ENCODE measurements around the gene RLN2.
"Not testable (repeated sequence)": the region's sequence is repeated elsewhere in the genome, so short reads cannot be mapped to it uniquely, and the experiment has no call there.

Gene RLN2, protein sequence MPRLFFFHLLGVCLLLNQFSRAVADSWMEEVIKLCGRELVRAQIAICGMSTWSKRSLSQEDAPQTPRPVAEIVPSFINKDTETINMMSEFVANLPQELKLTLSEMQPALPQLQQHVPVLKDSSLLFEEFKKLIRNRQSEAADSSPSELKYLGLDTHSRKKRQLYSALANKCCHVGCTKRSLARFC

DNA sequence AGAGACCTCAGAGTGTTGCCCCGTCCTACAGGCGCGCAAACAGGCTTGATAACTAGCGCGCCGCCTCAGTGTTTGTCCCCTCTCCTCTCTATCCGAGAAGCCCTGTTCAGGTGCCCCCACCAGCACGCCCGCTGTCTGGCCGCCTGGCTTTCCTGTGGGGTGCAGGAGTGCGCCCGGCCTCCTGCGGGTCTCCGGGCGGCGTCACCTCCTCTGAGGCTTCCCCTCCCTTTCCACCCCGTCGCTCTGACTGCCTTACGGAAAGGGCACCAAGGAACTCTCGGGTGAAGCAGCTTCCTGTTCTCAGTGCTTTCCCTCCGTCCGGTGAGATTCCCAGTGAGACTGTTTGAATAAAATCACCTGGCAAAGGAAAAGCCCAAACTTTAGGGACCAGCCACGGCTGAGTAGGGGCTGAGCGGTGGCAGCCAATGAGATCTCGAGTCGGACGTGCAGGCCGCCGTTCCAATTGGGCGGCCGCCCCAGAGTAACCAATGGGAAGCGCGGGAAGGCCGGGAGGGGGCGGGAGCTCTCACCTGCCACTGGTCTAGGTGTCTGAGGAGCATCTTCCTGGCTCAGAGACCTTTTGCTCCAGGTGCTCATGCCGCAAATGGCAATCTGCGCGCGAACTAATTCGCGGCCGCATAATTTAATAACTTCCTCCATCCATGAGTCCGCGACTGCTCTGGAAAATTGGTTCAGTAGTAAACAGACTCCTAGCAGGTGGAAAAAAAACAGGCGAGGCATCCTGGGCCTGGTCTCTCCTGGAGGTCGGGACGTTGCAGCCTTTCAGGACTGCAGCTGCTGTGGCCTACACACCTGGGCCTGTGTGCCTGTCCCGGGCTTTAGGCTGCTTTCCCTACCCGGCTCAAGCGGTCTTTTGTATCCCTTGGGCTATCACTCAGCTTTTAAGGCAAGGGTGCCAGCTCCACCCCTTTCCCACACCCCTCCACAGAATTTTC is at the start of gene RLN2:
Gene RLN2 (minus strand): TSS at position 877 of the 956 bp plus-strand sequence. CDS start 136 bp downstream, at position 741.
- in situ Hi-C loops (cut with HindIII; ENCODE audit: low sequenced_read_pairs) = not testable (repeated sequence)

DNA sequence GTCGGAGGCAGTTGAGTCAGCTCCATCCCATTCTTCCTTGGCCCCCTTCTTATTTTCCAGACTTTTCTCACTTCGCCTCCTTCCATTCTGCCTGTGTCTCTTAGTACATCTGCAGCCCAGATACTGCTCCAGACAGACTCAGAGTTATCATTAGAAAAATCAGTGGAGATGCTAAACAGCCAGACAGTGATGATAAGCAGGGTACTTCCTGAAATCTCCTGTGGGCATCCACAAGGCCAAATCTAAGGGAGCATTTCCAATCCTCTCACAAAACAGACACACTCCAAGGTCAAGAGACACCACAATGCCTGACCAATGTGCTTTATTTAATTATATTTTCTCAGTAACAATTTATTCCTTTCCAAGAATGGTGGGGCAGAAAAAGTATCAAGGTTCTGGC is 49.7 kb upstream of the RLN2 start:
- in situ Hi-C loops (cut with HindIII; ENCODE audit: low sequenced_read_pairs) = no loop called here

DNA sequence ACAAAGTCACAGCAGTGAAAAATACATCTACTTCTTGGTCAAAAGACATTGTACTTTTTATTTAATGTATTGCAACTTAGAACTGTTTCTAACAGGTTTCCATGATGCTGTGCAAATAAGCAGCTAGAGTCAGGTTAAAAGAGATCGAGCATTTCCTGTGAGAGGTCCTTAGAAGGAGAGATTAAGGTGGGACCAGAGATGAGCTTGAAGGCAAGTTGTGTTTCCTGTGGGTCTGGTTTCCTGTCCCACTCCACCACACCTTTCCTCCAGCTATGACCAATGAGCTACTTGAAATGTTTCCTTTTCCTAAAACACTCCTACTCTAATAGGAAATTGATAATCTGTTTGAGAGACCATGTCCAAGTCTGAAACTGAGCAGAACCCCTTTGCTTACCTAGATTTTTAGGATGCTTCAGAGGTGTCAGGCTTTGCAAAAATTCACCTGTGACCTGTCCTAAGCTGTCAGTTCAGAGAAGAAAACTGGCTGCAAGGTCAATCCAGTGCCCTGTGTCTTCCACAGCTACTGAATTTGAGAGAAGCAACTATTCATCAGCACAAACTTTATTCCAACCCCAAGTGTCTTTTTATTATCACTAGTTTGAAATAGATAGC is 48.2 kb upstream of the RLN2 start:
- in situ Hi-C loops (cut with HindIII; ENCODE audit: low sequenced_read_pairs) = no loop called here

DNA sequence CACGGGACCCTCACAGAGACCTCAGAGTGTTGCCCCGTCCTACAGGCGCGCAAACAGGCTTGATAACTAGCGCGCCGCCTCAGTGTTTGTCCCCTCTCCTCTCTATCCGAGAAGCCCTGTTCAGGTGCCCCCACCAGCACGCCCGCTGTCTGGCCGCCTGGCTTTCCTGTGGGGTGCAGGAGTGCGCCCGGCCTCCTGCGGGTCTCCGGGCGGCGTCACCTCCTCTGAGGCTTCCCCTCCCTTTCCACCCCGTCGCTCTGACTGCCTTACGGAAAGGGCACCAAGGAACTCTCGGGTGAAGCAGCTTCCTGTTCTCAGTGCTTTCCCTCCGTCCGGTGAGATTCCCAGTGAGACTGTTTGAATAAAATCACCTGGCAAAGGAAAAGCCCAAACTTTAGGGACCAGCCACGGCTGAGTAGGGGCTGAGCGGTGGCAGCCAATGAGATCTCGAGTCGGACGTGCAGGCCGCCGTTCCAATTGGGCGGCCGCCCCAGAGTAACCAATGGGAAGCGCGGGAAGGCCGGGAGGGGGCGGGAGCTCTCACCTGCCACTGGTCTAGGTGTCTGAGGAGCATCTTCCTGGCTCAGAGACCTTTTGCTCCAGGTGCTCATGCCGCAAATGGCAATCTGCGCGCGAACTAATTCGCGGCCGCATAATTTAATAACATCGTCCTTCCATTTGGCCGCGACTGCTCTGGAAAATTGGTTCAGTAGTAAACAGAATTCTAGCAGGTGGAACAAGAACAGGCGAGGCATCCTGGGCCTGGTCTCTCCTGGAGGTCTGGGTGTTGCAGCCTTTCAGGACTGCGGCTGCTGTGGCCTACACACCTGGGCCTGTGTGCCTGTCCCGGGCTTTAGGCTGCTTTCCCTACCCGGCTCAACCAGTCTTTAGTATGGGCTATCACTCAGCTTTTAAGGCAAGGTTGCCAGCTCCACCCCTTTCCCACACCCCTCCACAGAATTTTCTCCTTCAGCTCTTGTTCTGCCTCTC is 34.8 kb upstream of the RLN2 start, which contains the start of gene RLN1:
Gene RLN1 (minus strand): TSS at position 885 of the 990 bp plus-strand sequence. CDS start 130 bp downstream, at position 755.
- in situ Hi-C loops (cut with HindIII; ENCODE audit: low sequenced_read_pairs) = not testable (repeated sequence)

DNA sequence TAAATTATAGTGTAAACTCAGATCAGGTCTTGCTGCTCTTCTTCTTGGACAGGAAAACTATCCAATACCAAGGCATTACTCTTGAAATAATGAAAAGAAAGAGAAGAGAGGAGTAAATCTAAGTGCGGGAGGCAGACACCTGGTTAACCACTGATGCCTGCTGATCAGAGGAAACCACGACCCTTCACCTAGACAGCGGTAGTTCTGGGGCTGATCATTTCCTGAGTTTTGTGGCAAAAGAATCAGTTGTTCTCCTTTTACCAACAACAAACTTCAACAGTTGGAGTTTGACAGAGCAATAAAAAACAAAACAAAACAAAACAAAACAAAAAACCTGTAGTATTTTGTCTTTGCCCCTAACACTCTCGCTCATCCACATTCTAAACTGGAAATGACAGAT is 32.2 kb upstream of the RLN2 start:
- in situ Hi-C loops (cut with HindIII; ENCODE audit: low sequenced_read_pairs) = no loop called here

DNA sequence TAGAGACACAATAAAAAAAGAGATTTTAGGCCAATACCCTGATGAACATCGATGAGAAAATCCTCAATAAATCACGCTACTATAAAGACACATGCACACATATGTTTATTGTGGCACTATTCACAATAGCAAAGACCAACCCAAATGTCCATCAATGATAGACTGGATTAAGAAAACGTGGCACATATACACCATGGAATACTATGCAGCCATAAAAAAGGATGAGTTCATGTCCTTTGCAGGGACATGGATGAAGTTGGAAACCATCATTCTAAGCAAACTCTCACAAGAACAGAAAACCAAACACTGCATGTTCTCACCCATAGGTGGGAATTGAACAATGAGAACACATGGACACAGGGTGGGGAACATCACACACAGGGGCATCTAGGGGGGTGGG is 26.8 kb upstream of the RLN2 start:
- in situ Hi-C loops (cut with HindIII; ENCODE audit: low sequenced_read_pairs) = not testable (repeated sequence)

DNA sequence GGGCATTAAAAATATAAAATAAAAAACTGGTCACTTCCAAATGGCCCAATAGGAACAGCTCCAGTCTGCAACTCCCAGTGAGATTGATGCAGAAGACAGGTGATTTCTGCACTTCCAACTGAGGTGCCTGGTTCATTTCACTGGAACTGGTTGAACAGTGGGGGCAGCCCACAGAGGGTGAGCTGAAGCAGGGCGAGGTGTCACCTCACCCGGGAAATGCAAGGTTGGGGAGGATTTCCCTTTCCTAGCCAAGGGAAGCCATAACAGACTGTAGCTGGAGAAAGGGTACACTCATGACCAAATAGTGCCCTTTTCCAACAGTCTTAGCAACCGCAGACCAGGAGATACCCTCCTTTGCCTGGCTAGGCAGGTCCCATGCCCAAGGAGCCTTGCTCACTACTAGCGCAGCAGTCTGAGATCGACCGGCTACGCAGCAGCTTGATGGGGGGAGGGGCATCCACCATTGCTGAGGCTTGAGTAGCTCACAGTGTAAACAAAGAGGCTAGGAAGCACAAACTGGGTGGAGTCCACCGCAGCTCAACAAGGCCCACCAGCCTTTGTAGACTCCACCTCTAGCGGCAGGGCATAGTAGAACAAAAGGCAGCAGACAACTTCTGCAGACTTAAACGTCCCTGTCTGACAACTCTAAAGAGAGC is 22.5 kb upstream of the RLN2 start:
- in situ Hi-C loops (cut with HindIII; ENCODE audit: low sequenced_read_pairs) = no loop called here

DNA sequence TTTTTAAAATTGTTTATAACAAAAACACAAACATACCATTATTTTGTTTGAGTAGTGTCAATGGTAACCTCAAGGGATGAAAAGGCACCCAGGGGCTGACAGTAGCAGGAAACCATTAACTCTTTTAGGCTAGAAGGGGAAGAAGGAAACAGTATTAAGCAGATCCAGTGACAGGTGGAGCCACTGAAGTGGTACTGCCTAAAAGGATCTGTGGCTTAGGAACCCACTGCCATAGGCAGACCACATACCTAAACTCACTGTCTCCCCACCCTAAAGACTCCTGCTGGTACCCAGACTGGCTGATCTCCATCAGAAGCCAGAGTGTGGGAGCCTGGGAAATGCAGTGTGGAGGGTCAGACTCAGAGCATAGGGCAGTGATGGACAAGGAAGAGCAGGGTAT is 21.7 kb upstream of the RLN2 start:
- in situ Hi-C loops (cut with HindIII; ENCODE audit: low sequenced_read_pairs) = no loop called here

DNA sequence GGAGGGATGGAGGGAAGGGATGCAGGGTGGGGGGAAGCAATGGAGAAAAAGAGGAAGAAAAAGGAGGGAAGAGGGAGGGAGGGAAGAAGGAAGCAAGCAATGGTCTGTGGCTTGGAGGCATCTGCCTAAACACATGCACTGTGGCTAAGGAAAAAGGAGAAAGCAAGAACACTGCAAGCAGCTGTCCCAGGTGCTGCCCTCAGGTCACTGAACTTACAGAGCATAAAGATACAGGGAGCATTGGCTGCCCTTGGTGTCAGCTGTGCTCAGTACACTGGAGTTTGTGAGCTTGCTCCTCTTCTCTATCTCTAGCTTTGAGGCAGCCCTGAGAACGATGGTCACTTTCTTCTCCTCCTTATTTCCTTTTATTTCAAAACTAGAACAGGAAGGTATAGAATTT is 17.1 kb upstream of the RLN2 start:
- in situ Hi-C loops (cut with HindIII; ENCODE audit: low sequenced_read_pairs) = not testable (repeated sequence)

DNA sequence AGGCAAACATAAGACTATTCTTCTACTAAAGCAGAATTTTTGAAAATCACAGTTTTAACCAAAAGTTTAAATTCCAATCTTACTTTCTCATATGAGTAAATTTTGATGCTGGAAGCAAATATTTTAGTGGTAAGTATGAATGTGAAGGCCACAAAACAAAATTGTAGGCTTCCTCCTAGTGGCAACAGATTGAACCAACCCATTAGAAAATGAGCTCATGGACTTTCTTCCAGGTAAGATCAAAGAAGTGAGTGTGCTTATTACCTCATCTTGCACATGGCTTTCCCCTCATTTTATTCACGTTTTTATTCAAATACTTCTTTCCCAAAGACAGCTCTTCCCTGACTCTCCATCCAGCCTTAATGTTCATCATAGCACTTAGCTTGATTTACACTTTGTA is 16.5 kb upstream of the RLN2 start:
- in situ Hi-C loops (cut with HindIII; ENCODE audit: low sequenced_read_pairs) = no loop called here

DNA sequence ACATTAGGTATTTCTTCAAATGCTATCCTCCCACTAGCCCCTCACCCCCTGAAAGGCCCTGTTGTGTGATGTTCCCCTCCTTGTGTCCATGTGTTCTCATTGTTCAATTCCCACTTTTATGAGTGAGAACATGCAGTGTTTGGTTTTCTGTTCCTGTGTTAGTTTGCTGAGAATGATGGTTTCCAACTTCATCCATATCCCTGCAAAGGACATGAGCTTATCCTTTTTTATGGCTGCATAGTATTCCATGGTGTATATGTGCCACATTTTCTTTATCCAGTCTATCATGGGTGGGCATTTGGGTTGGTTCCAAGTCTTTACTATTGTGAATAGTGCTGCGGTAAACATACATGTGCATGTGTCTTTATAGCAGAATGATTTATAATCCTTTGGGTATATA is 11.9 kb upstream of the RLN2 start:
- in situ Hi-C loops (cut with HindIII; ENCODE audit: low sequenced_read_pairs) = not testable (repeated sequence)

DNA sequence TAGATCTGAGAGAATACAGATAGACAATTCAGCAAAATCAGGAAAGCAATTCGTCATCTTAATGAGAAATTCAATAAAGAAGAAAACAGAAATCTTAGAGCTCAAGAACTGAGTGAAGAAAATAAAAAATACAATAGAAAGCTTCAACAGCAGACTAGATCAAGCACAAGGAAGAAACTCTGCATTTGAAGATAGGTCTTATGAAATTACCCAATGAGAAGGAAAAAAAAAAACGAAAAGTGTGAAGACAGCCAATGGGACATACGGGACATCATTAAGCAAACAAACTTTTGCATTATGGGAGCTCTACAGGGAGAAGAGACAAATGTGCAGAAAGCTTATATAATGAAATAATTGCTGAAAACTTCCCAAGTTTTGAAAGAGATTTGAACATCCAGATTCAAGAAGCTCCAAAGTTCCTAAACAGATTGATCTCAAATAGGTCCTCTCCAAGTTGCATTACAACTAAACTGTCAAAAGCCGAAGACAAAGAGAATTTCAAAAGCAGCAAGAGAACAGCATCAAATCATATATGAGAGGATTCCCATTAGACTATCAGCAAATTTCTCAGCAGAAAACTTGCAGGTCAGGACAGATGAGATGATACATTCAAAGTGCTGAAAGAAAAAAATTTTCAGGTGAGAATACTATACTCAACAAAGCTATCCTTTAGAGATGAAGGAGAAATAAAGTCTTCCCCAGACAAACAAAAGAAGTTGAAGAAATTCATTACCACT is 10.8 kb upstream of the RLN2 start:
- in situ Hi-C loops (cut with HindIII; ENCODE audit: low sequenced_read_pairs) = no loop called here

DNA sequence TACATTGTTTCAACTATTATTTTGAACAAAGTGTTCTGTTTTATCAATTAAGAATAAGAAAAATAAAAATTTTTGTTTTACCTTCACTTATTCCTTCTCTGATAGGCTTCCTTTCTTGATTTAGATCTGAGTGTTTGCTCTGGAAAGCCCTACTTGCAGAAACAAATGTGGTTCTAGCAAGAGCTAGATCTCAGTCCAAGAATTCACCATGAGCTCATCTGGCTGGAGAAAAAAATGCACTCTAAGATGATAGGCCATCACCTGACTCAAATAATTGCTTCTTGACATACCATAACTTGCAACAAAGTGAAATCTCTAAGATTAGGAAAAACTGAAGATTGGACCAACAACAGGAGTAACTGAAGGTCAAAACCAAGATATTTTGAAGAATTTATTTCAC is 6.3 kb upstream of the RLN2 start:
- in situ Hi-C loops (cut with HindIII; ENCODE audit: low sequenced_read_pairs) = no loop called here

DNA sequence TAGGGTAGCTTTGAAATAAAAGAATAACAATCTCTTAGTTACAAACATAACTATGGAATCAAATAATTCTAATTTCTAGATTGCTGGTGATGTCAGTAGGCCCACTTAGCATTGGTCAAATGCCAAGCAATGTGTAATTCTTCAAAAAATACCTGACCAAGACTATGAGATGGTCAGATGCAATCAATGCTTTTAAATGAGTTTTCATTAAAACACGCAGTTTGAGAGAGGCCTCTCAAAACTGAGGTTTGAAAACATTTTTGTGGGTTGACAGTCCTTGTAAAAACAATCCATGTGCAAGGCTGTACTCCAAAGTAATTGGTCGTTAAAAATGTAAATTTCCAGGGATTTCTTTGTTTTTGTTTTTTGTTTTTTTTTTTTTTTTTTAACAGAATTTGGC is 1.2 kb upstream of the RLN2 start:
- in situ Hi-C loops (cut with HindIII; ENCODE audit: low sequenced_read_pairs) = no loop called here

DNA sequence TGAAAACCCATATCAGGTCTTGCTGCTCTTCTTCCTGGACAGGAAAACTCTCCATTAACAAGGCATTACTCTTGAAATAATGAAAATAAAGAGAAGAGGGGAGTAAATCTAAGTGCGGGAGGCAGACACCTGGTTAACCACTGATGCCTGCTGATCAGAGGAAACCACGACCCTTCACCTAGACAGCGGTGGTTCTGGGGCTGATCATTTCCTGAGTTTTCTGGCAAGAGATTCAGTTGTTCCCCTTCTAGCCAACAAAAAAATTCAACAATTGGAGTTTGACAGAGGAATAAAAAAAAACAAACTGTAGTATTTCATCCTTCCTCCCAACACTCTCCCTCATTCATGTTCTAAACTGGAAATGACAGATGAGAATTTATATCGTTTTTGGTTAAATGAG is 3.0 kb downstream of the RLN2 start:
- in situ Hi-C loops (cut with HindIII; ENCODE audit: low sequenced_read_pairs) = no loop called here

DNA sequence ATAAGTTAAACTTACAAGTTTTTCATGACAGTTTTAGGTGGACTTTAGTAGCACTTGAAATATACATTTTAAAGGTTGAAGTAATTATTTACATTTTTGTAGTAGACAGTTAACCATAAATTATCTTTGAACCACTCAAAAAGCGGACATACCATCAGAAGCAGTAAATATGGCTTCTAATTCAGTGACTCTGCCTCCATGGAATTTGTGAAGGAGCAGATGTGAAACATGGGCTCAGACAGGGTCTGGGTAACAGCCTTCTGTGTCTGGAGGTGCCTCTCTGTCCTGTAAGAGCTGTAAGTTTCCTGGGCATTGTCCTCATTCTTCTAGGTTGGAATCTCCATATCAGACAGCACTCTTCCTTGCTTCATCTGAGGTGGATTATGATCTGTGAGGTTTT is 12.4 kb downstream of the RLN2 start:
- in situ Hi-C loops (cut with HindIII; ENCODE audit: low sequenced_read_pairs) = no loop called here

DNA sequence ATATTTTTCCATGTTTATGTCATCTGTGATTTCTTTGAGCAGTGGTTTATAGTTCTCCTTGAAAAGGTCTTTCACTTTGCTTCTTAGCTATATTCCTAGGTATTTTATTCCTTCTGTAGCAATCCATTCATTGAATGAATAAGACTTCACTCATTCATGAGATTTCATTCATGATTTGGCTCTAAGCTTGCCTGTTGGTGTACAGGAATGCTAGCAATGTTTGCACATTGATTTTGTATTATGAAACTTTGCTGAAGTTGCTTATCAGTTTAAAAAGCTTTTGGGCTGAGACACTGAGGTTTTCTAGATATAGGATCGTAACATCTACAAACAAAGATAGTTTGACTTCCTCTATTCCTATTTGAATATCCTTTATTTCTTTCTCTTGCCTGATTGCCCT is 15.9 kb downstream of the RLN2 start:
- in situ Hi-C loops (cut with HindIII; ENCODE audit: low sequenced_read_pairs) = no loop called here

DNA sequence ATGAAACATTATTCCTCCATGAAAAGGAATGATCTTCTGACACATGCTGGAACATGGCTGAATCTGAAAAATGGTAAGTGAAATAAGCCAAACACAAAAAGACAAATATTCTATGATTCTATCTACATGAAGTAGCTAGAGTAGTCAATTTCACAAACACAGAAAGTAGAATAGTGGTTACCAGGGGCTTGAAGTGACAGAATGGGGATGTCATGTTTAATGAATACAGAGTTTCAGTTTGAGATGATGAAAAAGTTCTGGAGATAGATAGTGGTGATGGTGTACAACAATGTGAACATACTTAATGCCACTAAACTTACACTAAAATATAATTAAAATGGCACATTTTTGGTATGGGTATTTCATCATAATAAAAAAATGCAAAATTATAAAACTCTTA is 18.3 kb downstream of the RLN2 start:
- in situ Hi-C loops (cut with HindIII; ENCODE audit: low sequenced_read_pairs) = no loop called here

DNA sequence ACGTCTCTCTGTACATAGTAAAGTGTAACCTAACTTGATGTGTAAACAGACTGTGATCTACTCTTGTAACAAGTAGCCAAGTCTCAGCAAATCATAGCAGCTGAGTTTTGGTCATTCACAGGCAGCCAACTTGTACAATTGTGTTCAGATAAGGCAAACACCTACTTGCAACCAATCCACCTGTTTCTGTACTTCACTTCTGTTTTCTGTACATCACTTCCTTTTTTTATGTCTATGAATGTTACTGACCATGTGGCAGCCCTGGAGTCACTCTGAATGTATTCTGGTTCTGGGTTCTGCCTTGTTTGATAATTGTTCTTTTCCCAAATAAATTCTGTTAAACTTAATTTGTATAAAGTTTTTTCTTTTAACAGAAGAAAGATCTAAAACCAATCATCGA is 26.0 kb downstream of the RLN2 start:
- in situ Hi-C loops (cut with HindIII; ENCODE audit: low sequenced_read_pairs) = no loop called here

Data from DLD1 (cell line).